ENCODE results near the gene TEX26.
"Not testable (repeated sequence)": the region's sequence is repeated elsewhere in the genome, so short reads cannot be mapped to it uniquely, and the experiment has no call there.

TEX26 gene

GRCh38 chr13:30918662-30919405 lies 13.6 kb upstream of the TEX26 start:
- no peak for DNase-seq (ENCODE audit: low spot score)

- DNase-seq (ENCODE audit: low spot score) = no peak
Measured at GRCh38 chr13:30920162-30920909, 12.1 kb upstream of the TEX26 start.

GRCh38 chr13:30923418-30923817 lies 9.0 kb upstream of the TEX26 start:
- no peak for DNase-seq (ENCODE audit: low spot score)

DNA sequence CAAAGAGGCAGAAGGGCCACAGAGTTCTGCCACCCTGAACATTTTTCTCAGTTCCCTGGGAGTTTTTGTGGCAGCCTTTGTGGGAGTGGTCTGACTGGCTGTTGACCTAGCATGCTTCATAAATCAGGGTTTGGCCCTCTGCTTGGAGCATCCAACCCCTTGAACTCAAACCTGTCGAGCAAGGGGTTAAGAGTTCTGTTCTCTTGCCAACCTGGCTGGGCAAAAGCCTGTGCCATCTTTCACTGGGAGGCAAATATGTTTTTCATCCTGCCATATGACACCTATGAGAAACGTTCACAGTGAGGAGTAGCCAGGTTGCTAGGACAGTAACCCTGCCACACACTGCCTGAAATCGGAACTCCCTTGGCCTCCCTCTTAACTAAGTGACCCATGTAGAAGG lies 7.7 kb upstream of the TEX26 start:
- no peak for DNase-seq (ENCODE audit: low spot score)

GRCh38 chr13:30925429-30925828 lies 7.0 kb upstream of the TEX26 start:
- no peak for DNase-seq (ENCODE audit: low spot score)

DNA sequence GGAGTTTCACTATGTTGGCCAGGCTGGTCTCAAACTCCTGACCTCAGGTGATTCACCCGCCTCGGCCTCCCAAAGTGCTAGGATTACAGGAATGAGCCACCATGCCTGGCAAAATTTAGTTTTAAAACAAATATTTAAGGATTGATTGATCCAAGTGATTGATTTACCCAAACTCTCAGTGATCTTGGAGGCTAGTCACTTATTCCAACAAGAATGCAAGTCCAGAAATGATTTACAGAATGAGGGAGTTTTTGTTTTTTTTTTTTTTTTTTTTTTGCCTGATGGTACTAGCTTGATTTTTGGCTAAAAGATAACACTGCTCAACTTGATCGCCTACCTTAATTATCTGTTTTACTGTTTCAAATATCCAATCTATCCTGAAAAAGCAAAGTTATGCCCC lies 5.7 kb upstream of the TEX26 start:
- no peak for DNase-seq (ENCODE audit: low spot score)

GRCh38 chr13:30927188-30927587 lies 5.3 kb upstream of the TEX26 start:
- not testable (repeated sequence) for DNase-seq (ENCODE audit: low spot score)

GRCh38 chr13:30927595-30927994 lies 4.9 kb upstream of the TEX26 start:
- DNase-seq (ENCODE audit: low spot score) = no peak

DNA sequence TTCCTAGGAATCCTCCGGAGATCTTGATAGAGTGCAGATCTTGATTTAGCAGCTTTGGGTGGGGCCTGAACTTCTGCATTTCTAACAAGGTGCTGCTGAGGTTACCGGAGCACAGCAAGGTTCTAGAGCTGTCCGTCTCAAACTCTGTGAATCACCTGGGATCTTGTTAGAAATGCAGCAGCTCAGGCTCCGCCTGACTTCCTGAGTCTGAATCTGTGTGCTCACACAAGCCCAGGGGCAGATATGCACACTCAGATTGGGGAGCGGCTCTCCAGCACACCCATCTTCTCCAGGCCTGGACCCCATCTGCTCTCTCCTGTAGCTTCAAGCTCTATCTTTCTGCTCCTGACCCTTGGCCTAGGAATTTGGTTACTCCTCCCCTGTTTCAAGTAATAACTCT lies 3.5 kb upstream of the TEX26 start:
- no peak for DNase-seq (ENCODE audit: low spot score)

DNA sequence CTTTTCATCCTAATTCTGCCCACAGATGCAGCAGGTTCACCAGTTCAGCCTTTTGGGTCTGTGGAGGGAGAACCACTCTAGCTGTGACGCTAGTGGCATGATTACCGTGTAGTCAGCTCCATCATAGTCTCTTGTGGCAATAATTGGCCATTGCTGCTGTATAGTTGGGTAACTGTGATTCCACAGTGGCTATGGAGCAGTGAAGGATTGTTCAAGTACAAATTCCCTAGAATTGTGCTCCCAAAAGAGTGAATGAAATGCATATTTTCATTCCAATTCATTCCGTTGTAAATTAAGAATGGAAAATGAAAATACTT lies 856 bp downstream of the TEX26 start:
- no peak for DNase-seq (ENCODE audit: low spot score)

DNA sequence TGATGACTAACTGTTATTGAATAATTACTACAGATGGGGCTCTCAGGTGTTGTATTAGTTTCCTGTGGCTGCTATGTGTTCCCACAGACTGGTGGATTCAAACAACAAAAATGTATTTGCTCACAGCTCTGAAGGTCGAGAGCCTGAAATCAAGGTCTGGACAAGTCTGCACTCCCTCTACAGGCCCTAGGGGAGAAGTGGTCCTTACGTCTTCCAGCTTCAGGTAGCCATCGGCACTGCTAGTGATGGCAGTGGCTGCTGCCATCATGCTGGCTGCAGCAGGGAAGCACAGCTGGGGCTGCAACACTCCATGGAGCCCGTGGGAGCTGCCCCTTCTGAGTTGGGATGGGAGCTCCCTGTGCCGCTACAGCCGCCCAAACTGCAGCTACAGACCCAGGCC lies 1.9 kb downstream of the TEX26 start:
- DNase-seq (ENCODE audit: low spot score) = peak; percentile 31

- no peak for DNase-seq (ENCODE audit: low spot score)
Measured at GRCh38 chr13:30934803-30935202, 2.3 kb downstream of the TEX26 start.

DNA sequence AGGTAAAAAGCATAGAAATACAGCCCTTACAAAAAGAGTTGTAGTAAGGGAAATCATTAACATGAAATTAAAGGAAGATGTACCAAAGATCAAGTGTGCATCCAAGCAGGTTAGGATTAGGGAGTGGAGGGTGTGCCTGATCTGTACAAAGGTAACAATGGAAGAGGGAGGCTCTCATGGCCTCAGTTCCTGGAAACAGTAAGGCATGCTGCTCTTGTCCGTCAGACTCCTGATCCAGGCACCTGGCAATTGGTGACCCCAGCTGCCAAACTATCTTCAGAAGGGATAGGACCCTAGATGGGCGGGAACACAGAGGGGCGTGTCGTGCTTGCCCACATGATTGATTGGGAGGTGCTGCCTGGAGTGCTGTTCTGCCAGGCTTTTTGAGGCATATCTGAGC lies 4.5 kb downstream of the TEX26 start:
- DNase-seq (ENCODE audit: low spot score) = no peak

- no peak for DNase-seq (ENCODE audit: low spot score)
Measured at GRCh38 chr13:30943881-30944280, 11.4 kb downstream of the TEX26 start.

- no peak for DNase-seq (ENCODE audit: low spot score)
Measured at GRCh38 chr13:30957258-30957943, 24.9 kb downstream of the TEX26 start.

DNA sequence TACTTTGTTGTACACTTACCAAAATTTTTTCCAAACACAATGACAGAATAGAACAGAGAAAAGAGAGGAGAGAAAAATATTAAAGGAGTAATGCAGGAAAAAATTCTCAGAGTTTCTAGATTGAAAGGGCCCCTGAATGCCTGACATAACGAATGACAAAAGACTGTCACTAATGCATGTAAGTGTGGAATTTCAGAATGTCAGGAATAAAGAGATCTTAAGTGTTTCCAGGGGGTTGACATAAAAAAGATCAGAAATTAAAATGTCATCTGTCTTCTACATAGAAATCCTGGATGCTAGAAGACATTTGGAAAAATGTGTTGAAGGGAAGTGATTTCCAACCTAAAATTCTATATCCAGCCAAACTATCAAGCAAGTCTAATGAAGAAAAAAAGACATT lies 27.2 kb downstream of the TEX26 start:
- no peak for DNase-seq (ENCODE audit: low spot score)

DNA sequence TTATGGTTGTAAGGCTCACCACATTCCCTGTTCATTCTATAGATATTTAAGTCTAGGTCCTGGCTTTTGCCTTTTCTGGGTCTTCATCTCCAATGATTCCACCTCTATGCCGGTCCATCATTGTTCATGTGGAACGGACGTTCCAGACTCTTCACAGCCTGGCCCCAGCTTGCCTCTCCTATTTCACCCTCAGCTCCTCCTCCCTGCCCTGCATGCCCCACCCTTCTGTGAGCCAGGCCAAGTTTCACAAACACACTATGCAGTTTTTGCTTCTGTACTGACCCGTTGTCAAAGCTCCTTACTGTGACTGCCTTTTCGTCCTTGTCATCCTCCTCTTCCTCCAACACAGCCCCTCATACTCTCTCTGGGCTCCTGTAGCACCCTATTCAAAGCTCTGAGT lies 31.3 kb downstream of the TEX26 start:
- DNase-seq (ENCODE audit: low spot score) = no peak

GRCh38 chr13:30965380-30965779 lies 32.9 kb downstream of the TEX26 start:
- no peak for DNase-seq (ENCODE audit: low spot score)

DNA sequence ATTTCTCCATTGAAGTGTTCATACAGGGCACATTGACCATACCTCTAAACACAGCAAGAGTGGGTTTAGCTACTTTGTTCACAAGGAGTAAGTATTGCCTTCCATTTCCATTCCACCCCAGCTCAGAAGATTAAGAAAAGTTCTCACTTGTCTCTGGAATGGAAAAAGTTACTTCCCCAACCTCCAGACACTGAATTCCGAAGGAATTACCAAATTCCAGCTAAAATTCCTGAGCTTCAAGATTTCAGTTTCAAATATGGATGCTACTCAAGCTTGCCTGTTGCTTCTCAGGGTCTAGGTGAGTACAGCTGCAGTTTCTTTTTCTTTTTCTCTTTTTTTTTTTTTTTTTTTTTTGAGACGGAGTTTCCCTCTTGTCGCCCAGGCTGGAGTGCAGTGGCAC lies 33.6 kb downstream of the TEX26 start:
- no peak for DNase-seq (ENCODE audit: low spot score)

DNA sequence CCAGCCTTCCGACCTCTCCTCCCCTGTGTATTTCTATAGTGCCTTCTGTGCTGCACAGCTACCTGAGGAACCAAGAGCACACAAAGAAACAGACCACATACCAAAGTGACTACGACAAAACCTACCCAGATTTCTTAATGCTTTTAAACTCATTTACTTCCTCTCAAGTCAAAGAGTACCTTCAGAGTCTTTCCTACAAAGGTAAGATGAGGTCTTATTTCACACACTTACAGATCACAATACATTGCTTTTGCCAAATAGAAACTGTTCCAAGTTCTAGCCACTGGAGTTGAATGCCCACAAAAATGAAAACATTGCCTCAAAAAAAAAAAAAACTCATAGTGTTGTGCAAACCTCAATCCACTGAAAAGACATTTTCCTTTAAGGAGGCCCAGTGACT lies 36.4 kb downstream of the TEX26 start:
- no peak for DNase-seq (ENCODE audit: low spot score)

DNA sequence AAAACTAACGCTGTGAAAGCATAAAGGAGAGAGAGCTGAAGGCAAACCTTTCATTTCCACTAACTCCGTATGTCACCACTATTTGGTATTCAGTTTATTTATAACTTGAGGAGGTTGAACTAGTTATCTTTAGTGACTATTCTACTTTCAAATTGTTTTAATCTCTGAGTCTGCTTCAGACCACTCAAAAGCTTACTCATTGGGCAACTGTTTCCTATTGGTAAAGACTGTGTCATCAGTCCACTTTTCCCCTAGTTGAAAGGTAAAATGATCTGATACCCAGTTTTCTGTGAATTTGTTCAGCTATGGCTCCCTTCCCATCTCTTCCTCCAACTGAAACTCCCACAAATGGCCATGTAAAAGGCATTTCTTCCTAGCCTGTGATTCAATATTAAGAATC lies 39.1 kb downstream of the TEX26 start:
- no peak for DNase-seq (ENCODE audit: low spot score)

DNA sequence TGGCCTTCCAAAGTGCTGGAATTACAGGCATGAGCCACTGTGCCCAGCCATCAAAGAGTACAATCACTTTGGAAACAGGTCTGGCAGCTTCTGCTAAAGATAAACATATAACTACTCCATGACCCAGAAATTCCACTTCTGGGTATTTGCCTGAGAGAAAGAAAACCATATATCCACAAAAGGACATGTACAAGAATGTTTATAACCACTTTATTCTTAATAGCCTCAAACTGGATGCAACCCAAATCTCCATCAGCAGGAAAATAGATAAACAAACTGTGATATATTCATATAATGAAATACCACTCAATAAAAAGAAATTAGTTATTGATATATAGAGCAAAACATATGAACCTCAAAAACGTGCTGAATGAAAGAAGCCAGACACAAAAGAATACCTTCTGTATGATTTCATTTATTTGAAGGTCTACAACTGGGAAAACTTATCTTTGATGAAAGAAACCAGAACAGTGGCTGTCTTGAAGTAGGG lies 40.5 kb downstream of the TEX26 start:
- DNase-seq (ENCODE audit: low spot score) = no peak

DNA sequence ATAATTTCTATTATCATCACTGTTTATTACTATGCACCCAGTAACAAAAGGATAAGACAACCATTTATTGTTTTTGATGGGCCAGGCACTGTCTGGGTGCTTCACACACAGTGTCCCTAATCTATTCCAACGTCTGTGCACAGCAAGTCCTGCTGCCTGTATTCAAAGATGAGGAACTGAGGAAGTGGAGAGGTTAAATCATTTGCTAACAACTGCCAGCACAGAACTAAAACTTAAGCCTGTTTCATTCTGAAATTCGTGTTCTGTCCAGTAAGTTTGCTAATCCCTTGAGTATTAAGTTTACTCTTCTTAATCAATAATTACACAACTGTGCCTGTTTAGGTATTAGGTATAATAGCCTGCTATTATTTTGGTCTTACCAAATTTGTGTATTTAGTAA lies 41.9 kb downstream of the TEX26 start:
- no peak for DNase-seq (ENCODE audit: low spot score)
